SIG-M5 (cell line): ENCODE results near the gene CHN1.

ENCODE experiments used
- DNase-seq: peaks from one replicate; lab custom pipeline; 2025; lab: John Stamatoyannopoulos, UW

The CHN1 gene

GRCh38 chr2:174764280-174765255, 240.6 kb downstream of the CHN1 start, which contains the start of gene CHRNA1:
Gene CHRNA1 (minus strand): TSS chr2:174764472. CDS start chr2:174764394, 78 bp downstream.
- no peak for DNase-seq

- DNase-seq, result no peak
Observed at GRCh38 chr2:174763780-174764179, 241.4 kb downstream of the CHN1 start.

- no peak for DNase-seq
Observed at GRCh38 chr2:174762464-174762863, 242.7 kb downstream of the CHN1 start.

- DNase-seq, result no peak
Observed at GRCh38 chr2:174761837-174762236, 243.3 kb downstream of the CHN1 start.

GRCh38 chr2:174760845-174761473, 244.2 kb downstream of the CHN1 start:
- no peak for DNase-seq

- no peak for DNase-seq
Observed at GRCh38 chr2:174759381-174760065, 245.7 kb downstream of the CHN1 start.

- DNase-seq, result no peak
Observed at GRCh38 chr2:174756743-174757142, 248.4 kb downstream of the CHN1 start.

GRCh38 chr2:174753038-174753633, 252.0 kb downstream of the CHN1 start:
- no peak for DNase-seq

- DNase-seq, result no peak
Observed at GRCh38 chr2:174752403-174753037, 252.7 kb downstream of the CHN1 start.

GRCh38 chr2:174750923-174751441, 254.2 kb downstream of the CHN1 start:
- no peak for DNase-seq

GRCh38 chr2:174749793-174750192, 255.4 kb downstream of the CHN1 start:
- DNase-seq, result no peak

GRCh38 chr2:174748948-174749347, 256.2 kb downstream of the CHN1 start:
- no peak for DNase-seq
